GM19023 (cell line): Measurements from ENCODE around the gene ZNF101.
"Not testable (repeated sequence)": the region's sequence is repeated elsewhere in the genome, so short reads cannot be mapped to it uniquely, and the experiment has no call there.

Source experiments
- ATAC-seq: cut with Tn5 transposase; IDR thresholded peaks from one replicate; pipeline ENCODE4 v1.9.1; 2021; ENCODE audit warnings: mild to moderate bottlenecking, moderate library complexity; ENCODE audit not compliant: unreplicated experiment

ZNF101 gene

DNA sequence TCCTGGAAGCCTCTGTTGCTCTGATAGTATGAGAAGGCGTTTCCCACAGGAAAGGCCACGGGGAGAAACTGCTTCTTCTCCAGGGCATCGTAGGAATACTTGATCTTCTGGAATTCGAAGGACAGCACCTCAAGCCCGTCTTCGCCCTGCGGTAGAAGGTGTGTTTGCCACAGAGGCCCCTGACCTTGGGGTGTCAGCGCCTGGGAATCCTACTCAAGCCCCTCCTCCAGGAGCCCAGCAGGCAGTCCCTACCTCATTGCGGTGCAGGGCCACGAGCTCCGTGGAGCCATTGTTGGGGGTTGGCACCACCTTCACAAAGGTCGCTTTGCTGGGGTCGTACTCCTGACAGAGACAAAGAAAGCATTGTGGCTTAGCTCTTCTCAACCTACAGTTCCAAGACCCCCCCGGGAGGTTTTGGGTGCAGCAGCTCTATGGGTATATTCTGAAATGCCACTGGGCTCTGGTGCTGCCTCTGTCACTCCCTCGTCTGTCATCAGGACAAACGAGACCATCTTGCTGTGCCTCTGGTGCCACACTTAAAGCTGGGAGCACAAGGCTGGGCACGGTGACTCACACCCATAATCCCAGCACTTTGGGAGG is 8.9 kb upstream of the ZNF101 start:
- ATAC-seq = no peak

DNA sequence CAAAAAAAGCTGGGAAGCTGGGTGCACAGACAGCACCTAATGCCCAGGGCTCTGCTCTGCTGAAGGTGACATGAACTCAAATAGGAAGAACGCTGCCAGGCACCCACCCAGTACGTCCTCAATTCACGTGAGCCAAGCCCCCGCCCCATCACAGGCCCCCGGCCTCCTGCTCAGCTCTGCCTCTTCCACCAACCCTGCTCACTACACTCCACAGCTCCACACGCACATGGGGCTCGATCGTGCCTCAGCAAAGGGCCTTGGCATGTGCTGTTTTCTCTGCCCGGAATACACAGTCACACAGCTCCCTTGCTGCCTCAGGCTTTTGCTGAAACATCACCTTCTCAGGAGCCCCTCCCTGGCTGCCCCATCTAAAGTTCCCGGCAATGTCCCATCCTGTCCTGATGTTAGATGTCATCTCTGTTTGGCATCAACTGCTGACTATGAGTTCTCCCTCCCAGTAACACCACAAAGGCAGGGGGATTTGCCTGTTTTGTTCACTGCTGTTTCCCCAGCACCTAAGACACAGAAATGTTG is 7.4 kb upstream of the ZNF101 start:
- ATAC-seq = no peak

DNA sequence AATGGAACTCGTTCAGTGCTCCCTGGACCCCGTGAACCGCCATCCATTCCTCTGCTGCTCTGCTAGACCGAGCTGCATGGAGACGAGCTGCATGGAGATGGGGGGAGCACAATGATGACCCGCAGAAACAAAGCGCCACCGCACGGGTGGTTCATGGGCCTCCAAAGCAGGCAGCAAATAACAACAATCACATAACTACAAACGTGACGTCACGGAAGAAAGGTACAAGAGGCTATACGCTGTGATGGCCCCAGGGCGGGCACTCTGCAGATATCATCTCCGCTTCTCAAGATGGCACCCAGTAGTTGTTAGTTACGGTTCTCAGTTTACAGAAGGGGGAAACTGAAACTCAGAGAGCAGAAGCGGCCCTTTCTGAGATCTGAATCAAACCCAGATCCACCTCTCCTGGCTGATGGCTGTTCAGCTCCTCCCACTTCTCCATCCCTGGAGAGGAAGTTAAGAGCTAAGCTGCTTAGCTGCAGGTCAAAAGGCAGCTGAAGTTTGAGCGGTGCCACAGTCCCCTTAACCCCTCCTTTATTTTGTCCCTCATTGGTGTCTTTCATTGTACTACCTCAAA is 6.9 kb upstream of the ZNF101 start:
- no peak for ATAC-seq

DNA sequence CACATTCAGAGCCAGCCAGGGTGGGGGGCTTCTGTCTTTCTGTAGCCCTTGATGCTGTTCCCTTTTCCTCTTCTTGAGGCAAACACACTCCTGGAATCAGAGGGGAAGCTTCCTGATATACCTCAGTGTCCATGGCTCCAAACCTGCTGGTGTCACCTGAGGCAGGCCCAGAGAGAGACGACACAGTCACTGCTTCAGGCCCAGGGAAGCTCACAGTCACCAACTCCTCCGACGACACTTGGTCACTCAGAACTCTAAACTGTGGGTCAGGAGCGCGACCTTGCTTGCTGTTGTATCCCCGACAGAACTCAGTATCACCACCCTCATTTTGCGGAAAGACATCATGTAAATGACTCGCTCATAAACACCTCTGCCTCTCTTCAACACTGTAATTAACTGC is 6.3 kb upstream of the ZNF101 start:
- ATAC-seq = no peak

DNA sequence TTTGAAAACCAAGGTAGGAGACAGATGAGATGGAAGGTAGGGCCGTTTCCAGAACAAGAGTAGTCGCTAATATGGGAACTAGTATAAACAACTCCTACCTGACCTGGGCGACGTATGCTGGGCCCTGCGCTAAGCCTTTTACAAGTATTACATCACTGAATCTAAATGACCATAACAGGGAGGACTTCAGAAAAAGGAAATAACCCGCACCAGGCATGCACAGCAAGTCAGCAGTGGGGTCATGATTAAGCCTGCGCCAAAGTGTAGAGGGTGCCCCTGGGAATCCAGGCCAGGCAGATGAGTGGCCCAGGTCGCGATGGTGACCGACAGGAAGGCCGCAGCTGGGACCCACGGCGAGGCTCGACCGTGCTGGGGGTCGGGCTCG is 5.8 kb upstream of the ZNF101 start:
- ATAC-seq = no peak

DNA sequence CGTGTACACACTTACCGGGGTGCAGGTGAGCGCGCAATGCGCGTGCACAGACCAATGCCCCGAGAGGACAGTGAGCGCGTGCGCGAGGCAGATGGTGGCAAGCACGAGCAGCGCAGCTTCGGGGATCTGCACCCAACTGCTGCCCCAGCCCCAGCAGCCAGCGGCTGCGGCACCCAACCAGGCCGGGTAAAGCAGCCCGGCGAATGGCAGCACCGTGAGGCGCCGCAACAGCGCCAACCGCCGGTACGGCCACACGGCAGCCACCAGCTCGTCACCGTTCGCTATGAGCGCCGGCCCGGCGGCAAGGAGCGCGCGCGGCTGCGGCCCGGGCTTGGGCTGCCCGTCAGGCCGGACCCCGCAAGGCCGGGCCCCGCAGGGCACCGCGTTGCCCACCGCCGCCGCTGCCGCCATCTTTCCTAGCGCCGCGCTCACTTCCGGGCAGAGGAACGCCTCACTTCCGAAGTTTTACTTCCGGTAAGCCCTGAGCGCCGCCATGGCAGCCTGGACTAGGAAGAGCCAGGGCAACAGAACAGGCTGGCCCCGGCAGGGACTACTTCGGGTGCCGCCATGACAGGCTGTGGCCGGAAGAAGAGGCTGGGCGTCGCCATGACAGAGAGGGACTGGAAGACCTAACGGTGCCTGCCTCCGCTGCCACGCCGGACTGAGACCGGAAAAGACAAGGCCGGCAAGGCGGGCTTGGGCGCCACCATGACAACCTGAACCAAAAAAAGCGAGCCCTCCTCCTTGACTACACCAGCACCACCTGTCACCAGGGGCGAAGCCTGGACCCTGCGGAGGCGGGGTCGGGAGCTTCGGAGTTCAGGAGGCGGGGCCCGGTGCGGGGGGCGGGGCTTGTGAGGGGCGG is 5.2 kb upstream of the ZNF101 start, which contains the start of gene ATP13A1:
Gene ATP13A1, minus strand, starts transcription at position 421 of the 865 bp plus-strand sequence. Its CDS starts 10 bp downstream, at position 411.
- peak; percentile 78 for ATAC-seq

DNA sequence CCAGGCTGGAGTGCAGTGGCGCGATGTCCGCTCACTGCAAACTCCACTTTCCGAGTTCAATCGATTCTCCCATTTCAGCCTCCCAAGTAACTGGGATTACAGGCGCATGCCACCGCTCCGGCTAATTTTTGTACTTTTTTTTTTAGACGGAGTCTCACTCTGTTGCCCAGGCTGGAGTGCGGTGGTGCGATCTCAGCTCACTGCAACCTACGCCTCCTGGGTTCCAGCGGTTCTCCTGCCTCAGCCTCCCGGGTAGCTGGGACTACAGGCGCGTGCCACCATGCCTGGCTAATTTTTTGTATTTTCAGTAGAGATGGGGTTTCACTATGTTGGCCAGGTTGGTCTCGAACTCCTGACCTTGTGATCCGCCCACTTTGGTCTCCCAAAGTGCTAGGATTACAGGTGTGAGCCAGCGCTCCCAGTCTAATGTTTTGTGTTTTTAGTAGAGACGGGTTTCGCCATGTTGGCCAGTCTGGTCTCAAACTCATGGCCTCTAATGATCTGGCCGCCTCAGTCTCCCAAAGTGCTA is 3.2 kb upstream of the ZNF101 start:
- ATAC-seq = not testable (repeated sequence)

DNA sequence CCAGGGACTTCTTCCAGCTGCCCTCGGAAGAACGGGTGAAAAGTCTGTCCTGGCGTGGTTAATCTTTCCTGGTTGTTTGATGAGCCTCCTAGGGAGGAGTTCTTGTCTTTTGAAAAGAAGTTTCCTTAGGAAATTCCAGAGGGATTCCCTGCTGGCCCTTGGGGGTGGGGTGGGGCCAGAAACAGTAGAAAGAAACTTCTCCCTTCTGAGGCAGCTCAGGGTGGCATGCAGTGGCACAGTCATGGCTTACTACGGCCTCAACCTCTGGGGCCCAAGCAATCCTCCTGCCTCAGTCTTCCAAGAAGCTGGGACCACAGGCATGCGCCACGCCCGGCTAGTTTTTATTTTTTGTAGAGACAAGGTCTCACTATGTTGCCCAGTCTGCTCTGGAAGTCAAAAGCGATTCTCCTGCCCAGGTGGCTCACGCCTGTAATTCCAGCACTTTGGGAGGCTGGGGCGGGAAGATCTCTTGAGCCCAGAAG is 1.5 kb downstream of the ZNF101 start:
- ATAC-seq = no peak

DNA sequence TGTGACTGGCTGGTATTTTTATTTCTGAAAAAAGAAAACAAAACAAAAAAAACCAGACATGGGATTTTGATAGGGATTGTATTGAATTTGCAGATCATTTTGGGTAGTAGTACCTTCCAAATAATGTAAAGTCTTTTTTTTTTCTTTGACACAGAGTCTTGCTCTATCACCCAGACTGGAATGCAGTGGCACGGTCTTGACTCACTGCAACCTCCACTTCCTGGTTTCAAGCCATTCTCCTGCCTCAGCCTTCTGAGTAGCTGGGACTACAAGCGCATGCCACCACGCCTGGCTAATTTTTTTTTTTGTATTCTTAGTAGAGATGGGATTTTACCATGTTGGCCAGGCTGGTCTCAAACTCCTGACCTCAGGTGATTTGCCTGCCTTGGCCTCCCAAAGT is 4.2 kb downstream of the ZNF101 start:
- no peak for ATAC-seq

DNA sequence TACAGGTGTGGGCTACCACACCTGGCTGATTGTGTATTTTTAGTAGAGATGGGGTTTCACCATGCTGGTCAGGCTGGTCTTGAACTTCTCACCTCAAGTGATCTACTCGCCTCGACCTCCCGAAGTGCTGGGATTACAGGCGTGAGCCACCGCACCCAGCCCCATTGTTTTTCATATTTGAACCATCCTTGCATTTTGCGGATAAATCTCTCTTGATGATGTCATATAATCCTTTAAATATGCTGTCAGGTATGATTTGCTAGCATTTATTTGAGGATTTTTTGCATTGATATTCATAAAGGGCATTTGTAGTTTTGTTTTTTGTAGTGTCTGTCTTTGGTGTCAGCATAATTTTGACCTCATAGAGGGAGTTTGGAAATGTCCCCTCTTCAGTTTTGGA is 5.7 kb downstream of the ZNF101 start:
- no peak for ATAC-seq

DNA sequence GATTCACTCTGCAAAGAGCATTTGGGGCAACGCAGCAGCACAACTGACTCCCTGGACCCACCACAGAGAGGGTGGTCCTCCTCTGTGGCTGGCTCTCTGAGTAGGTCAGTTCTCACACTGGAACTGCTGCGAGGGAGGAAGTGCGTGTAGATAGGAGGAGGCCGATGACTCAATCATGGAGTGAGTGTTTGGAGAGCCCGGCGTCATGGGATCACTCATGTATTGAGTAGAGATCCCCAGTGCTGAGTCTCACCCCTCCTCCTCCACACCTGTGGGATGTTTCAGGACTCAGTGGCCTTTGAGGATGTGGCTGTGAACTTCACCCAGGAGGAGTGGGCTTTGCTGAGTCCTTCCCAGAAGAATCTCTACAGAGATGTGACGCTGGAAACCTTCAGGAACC is 8.9 kb downstream of the ZNF101 start:
- no peak for ATAC-seq

DNA sequence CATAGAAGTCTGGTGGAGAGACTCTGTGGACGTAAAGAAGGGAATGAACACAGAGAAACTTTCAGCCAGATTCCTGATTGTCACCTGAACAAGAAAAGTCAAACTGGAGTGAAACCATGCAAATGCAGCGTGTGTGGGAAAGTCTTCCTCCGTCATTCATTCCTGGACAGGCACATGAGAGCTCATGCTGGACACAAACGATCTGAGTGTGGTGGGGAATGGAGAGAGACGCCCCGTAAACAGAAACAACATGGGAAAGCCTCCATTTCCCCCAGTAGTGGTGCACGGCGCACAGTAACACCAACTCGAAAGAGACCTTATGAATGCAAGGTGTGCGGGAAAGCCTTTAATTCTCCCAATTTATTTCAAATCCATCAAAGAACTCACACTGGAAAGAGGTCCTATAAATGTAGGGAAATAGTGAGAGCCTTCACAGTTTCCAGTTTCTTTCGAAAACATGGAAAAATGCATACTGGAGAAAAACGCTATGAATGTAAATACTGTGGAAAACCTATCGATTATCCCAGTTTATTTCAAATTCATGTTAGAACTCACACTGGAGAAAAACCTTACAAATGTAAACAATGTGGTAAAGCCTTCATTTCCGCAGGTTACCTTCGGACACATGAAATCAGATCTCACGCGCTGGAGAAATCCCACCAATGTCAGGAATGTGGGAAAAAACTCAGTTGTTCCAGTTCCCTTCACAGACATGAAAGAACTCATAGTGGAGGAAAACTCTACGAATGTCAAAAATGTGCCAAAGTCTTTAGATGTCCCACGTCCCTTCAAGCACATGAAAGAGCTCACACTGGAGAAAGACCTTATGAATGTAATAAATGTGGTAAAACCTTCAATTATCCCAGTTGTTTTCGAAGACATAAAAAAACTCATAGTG is 10.8 kb downstream of the ZNF101 start:
- ATAC-seq = no peak

DNA sequence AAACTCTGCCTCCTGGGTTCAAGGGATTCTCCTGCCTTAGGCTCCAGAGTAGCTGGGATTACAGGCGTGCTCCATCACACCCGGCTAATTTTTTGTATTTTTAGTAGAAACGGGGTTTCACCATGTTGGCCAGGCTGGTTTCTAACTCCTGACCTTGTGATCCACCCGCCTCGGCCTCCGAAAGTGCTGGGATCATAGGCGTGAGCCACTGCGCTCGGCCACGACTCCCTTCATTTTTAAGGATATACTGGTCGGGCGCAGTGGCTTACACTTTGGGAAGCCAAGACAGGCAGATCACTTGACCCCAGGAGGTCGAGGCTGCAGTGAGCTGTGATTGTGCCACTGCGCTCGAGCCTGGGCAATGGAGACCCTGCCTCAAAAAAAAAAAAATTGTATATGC is 17.5 kb downstream of the ZNF101 start:
- not testable (repeated sequence) for ATAC-seq

DNA sequence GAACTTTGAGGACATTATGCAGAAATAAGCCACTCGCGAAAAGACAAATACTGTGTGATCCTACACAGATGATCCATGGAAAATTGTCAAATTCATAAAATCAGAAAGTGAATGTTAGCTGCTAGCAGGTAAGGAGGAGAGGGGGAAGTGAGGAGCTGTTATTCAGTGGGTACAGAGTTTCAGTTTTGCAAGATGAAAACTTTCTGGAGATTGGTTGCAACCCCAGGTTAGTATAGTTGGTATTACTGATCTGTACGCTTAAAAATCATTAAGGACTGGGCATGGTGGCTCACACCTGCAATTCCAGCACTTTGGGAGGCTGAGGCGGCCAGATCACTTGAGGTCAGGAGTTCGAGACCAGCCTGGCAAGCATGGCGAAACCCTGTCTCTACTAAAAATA is 17.9 kb downstream of the ZNF101 start:
- no peak for ATAC-seq

DNA sequence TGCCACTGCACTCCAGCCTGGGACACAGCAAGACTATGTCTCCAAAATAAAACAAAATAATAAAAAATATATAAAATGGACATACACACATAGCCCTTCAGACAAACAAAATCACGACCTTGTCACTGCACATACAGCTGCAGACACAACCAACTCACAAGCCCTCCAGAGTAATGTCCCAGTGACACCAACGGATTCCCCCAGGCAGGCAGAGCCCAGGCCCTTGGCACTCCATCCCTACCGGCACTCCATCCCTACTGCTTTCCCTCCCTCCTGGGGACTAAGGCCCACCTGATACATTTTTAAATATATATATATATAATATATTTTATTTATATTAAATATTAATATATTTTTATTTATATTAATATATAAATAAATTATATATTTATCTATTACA is 18.5 kb downstream of the ZNF101 start:
- no peak for ATAC-seq

DNA sequence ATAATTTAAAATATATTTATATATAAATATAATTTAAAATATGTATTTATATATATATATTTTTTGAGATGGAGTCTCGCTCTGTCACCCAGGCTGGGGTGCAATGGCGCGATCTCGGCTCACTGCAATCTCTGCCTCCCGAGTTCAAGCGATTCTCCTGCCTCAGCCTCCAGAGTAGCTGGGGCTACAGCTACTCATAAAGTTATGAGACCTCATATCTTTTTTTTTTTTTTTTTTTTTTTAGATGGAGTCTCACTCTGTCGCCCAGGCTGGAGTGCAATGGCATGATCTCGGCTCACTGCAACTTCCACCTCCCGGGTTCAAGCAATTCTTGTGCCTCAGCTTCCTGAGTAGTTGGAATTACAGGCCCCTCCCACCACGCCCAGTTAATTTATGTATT is 20.4 kb downstream of the ZNF101 start:
- not testable (repeated sequence) for ATAC-seq

DNA sequence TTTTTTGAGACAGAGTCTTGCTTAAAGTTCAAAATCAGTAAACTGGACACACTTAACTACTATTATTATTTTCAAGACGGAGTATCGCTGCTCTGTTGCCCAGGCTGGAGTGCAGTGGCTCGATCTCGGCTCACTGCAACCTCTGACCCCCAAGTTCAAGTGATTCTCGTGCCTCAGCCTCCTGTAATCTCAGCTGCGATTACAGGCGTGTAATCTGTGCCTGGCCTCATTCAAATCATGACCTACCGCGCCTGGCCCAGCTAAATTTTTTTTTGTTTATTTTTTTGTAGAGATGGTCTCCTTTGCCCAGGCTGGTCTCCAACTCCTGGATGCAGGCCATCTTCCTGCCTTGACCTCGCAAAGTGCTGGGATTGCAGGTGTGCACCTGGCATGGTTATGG is 23.0 kb downstream of the ZNF101 start:
- ATAC-seq = no peak

DNA sequence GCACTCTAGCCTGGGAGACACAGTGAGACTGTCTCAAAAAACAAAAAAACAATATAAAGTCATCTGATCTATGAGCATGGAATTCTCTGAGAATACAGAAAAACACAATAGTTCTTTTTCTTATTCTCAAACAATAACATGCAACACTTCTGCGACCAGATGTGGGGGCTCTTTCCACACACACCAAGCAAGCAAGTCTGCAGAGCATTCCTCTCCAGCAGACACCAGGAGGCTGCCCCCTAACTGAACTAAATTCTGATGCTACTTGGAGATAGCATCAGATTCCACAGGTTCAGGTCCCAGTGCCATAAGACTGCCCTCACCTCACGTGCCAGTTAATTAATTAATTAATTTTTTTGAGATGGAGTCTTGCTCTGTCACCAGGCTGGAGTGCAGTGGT is 27.7 kb downstream of the ZNF101 start:
- ATAC-seq = no peak

DNA sequence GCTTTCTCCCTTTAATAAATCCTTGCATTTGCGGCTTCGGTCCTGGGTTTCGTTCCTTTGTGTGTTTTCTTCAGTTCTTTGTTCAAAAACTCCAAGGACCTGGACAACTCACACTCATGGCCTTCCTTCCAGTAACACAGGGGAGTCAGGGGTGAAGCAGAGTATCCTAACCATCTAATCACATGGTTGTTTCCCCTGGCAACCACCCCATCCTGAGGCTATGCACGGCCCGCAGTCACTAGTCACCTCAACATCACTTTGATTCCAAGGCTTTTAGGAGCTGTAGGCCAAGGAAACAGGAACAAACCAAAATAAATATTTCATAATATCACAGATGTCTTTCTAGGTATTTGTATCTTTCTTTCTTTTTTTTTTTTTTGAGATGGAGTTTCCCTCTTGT is 28.9 kb downstream of the ZNF101 start:
- no peak for ATAC-seq

DNA sequence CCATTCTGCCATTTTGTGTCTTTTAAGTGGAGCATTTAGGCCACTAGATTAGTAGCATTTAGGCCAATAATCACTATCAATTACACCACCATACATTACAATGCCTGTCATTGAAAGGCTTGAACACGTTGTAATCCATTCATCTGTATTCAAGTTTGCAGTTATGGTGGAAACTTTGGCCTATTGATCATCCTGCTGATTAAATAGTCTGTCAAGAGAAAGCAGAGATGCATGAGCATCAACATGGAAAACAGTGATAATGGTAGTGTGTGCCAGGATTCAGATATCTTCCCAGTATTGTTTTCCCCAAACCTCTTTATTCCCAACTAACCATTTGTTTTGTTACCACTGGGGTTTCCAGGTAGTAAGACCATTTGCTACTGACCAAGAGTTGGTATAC is 31.9 kb downstream of the ZNF101 start:
- not testable (repeated sequence) for ATAC-seq
